Raji (cell line): ENCODE measurements around the gene IFNB1.

Experiments used
- POLR2A ChIP-seq: IDR thresholded peaks from 2 replicates; pipeline ENCODE4 v1.6.1; 2011; ENCODE audit warnings: low read depth, low read length, control low read depth; ENCODE audit not compliant: insufficient read depth

The IFNB1 gene

DNA sequence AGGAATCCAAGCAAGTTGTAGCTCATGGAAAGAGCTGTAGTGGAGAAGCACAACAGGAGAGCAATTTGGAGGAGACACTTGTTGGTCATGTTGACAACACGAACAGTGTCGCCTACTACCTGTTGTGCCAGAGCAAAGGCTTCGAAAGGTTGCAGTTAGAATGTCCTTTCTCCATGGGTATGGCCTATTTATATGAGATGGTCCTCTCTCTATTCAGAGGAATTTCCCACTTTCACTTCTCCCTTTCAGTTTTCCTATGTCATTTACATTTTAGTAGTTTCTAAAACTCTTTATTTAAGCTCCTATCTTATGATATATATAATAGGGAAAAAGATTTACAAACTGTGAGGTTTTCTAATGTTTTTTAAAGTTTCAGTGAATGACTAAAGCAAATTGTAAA lies at the start of gene IFNB1:
Gene IFNB1, minus strand, starts transcription at position 162 of the 400 bp plus-strand sequence. Its CDS starts 73 bp downstream, at position 89.
- no peak for TF ChIP-seq POLR2A

DNA sequence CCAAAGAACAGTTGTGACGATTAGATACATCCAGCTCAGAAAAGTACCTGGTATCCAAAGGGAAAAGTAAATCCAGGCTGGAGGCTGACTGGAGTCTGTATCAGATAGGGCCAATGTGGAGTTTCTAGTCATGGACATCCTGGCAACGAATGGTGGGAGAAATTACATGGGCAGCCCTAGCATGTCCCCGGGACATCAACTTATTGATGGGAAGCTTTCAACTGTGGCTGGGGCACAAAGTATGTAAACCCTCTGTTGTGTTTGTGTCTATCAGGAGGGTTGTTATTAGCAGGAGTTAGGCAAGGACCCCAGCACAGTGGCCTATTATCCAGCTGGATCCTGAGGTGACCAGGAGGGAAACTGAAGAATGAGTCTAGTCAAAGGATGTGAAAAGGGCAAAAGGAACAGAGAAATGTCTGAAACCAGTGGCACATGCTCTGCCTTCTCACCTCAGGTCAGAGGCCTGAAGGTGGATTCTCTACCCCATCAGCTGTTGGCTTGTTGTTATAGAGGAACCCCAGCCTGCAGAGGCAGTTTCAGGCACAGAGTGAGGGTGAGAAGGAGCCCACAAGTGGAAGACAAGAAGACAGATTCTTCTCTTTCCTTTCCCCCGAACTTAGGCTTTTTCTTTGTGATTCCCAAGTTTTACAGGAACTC lies 44.0 kb upstream of the IFNB1 start:
- TF ChIP-seq POLR2A = no peak

DNA sequence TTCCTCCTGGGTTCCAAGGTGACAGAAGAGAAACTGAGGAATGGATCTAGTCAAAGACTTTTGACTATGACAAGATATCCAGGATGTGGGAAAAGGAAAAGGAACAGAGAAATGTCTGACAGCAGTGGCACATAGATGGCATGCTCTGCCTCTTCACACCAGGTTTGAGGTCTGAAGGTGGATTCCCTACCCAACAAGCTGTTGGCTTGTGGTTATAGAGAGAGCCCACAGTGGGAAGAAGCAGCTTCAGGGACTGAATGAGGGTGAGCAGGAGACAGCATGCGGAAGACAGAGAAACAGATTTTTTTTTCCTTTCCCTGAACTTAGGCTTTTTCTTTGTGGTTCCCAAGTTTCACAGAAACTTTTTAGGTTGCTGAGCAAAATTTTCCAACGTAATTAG lies 43.3 kb upstream of the IFNB1 start:
- no peak for TF ChIP-seq POLR2A

DNA sequence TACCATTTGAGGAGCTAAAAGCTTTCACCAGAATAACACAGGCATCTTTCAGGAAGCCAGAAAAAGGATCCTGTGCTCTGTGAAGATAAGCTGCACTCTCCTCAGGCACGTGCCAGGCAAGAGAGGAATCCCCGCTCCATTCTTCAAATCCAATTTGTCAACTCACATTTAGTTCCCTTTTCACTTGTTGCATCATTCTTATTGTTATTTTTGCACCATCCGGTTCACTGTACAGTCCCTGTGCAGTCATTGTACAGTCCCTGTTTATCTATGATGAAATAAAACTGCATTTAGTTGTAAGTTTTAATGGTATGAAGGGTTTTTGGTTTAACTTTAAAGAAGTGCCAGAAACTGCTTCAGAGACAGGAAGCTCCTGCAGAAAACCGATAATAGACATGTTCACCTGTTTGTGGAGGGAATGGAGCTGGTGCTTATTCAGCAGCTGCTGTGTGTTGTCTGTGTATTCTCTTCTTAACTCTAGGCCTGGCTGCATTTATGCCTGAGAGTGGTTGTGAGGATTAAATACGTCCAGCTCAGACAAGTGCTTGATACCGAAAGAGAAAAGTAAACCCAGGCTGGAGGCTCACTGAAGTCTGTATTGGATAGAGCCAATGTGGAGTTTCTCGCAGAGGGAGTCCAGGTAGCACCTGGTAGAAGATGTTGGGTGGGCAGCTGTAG lies 41.5 kb upstream of the IFNB1 start:
- no peak for TF ChIP-seq POLR2A

DNA sequence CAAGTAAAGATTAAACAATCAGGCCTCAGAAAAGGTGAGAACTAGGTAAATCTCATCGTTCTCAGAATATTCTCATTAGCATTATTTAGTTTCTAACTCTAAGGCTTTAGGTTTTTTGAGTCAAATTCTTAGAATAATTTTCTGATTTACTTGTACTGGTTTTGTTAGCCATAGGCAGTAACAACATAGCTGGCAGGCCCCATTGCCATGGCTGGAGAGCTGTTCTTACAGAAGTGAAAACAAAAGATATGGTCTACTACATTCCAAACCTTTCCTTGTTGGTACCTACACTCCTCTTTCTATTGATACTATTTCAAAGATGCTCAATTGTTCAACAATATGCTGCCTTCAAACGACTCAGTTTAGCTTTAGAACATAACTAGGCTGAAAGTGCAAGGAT lies 36.6 kb upstream of the IFNB1 start:
- no peak for TF ChIP-seq POLR2A

DNA sequence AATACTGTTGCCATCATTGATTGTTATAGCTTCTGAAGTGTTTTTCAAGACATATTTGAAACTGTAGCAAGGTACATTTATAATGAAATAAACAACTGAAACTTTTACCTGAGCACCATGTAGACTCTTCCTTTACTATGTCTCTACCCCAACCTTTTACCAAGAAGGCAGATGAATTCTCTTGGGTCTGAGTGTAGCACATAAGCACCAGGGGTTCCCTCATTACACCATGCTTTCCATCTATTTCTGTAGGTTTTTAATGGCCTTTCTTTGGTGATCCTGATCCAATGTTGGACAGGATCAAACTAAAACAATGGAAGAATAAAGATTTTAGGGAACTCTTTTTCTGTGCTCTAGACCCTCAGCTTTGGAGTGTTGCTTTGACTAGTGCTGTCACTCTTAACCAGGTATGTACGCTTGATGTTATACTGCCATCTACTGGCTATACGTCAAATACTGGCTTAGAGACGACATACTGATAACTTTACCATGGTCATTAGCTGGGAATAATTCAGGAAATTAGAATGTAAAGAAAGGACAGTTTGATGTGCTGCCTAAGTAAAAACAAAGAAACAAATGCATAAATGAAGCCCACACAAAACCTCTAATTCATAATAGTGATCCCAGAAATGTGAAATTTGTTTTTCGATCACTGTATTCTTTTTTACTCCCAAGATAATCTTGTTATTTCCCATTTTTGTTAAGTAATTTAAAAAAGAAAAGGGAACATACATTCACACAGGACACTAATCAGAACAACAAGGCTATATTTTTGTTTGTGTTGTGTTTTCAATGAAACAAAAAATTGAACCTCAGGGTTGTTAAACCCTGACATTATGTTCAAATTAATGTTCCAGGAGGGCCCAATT lies 33.2 kb upstream of the IFNB1 start:
- no peak for TF ChIP-seq POLR2A

DNA sequence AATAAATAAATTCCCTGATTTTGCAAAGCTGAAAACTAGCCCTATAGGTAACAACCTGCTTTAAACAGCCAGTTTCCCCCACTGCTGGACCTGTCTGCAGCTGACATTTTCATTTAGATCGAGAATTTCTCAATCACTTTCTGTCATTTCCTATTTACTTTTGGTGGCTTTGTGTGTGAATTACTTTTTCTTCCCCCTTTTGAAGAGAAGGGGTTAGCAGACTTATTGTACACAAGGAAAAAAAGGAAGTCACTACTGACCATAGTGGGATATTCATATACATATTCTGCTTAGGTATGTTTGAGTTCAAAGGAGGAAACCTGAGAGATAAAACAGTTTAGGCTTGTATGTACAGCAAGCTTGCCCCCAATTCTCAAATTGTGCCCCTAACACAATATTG lies 27.0 kb upstream of the IFNB1 start:
- no peak for TF ChIP-seq POLR2A

DNA sequence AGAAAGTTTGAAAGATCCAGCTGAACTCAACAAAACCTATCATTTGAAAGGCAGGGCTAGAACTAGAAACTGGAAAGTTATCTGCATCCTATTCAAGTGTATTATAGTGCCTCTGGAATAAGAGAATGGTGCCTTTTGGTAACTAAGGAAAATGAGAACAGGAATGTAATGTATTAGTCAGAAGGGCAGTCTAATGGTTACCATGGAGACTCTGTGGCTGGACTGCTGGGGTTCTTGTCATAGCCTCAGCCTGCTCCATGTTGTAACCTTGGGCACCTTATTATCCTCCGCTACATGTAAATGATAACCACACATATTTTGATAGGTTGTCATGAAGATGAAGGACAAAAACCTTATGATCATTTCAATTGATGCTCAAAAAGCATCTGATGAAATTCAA lies 24.6 kb upstream of the IFNB1 start:
- no peak for TF ChIP-seq POLR2A

DNA sequence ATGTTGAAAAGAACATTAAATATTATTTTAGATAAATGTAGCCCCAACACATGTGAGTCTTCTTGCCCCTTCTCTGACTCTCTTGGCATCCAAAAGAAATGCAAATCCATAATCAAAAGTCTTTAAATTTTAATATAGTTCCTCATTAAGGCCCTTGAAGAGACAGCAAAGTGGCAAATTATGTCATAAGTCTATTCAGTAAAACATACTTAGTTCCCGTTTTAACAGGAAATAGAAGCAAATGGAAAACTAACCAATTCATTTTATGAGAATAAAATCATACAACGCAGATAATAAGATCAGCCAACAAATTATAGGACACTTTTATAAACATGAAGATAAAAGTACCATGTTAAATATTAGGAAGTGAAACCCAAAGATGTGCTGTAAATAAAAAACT lies 20.1 kb upstream of the IFNB1 start:
- TF ChIP-seq POLR2A = no peak

DNA sequence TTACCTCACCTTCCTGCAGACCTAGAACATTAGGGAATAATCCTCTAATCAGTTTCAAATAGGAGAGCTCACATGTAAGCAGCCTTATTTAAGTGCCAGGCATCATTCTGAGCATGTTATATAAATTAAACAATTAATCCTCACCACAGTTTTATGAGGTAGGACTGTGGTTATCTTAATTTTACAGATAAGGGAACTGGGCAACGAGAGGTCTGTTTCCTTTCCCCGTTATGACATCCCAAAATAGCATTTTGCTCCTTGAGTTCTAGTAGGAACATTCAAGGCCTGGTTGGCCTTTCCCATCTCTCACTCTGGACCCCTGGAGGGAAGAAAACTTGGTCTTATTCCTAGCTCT lies 19.1 kb upstream of the IFNB1 start:
- TF ChIP-seq POLR2A = no peak

DNA sequence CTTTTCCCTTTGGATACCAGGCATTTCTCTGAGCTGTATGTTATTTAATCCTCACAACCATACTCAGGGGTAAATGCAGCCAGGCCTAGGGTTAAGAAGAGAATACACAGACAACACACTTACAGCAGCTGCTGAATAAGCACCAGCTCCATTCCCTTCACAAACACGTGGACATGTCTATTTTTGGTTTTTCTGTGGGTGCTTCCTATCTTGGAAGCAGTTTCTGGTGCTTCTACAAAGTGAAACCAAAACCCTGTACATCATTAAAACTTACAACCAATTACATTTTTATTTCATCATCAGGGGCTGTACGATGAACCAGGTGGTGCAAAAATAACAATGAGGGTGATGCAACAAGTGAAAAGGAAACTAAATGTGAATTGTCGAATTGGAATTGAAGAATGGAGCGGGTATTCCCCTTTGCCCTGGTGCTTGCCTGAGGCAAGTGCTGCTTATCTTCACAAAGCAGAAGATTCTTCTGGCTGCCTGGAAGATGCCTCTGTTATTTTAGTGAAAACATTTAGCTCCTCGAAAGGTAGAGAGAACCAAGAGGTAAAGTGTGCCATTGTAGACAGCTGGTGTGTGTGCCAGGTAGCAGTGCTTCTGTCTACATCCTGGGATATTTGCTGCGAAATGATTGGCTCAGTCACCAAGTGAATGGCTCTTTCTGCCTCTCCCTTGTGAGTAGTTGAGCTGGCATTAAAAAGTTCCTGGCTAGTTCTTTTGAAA lies 18.6 kb upstream of the IFNB1 start:
- no peak for TF ChIP-seq POLR2A

DNA sequence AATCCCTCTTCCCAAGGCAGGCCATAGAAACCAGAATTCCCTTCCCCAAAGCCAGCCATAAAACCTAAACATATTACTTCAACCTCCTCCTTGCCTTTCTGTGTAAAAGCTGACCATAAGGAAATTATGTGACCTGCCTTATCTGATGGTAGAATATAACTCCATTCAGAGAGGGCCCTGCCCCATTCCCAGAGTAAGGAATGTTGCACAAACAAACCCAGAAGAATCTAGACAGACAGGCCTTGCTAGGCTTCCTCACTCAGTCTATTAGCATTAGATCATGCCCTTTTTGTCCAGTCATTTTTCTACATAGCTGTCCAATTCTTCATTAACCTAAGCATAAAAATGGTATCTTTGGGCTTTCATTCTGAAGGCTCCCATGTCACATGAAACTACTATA lies 17.8 kb upstream of the IFNB1 start:
- TF ChIP-seq POLR2A = no peak

DNA sequence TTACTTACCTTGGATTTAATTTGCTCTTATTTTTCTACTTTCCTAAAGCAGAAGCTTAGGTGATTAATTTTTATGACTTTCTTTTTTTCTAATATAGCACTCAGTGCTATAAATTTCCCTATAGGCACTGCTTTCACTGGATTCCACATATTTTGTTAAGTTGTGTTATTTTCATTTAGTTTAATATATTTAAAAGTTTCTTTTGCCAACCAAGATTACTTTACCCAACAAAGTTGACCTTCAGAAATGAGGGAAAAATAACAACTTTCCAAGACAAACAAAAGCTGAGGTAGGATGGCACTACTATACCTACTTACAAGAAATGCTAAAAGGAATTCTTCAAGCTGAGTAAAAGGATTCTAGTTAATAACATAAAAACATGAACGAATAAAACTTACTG lies 8.8 kb upstream of the IFNB1 start:
- TF ChIP-seq POLR2A = no peak

DNA sequence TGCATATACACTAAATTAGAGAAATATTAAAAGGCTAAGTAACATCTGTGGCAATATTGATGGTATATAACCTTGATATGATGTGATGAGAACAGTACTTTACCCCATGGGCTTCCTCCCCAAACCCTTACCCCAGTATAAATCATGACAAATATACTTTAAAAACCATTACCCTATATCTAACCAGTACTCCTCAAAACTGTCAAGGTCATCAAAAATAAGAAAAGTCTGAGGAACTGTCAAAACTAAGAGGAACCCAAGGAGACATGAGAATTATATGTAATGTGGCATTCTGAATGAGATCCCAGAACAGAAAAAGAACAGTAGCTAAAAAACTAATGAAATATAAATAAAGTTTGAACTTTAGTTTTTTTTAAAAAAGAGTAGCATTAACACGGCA lies 7.3 kb upstream of the IFNB1 start:
- no peak for TF ChIP-seq POLR2A

DNA sequence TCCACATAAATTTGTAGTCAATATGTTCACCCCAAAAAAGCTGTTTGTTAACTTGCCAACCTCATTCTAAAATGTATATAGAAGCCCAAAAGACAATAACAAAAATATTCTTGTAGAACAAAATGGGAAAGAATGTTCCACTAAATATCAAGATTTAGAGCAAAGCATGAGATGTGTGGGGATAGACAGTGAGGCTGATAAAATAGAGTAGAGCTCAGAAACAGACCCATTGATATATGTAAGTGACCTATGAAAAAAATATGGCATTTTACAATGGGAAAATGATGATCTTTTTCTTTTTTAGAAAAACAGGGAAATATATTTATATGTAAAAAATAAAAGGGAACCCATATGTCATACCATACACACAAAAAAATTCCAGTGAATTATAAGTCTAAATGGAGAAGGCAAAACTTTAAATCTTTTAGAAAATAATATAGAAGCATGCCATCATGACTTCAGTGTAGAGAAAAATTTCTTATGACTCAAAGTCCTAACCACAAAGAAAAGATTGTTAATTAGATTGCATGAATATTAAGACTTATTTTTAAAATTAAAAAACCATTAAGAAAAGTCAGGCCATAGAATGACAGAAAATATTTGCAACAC lies 6.6 kb upstream of the IFNB1 start:
- TF ChIP-seq POLR2A = no peak
